GM18505 (cell line): Measurements from ENCODE around the gene PAPPA2.
"Not testable (repeated sequence)": the region's sequence is repeated elsewhere in the genome, so short reads cannot be mapped to it uniquely, and the experiment has no call there.

Experiments used
- ATAC-seq: cut with Tn5 transposase; IDR thresholded peaks from one replicate; pipeline ENCODE4 v1.9.1; 2021; ENCODE audit not compliant: unreplicated experiment
- POLR2A ChIP-seq: IDR thresholded peaks from 4 replicates; pipeline ENCODE4 v1.6.1; 2011; ENCODE audit warnings: borderline replicate concordance; ENCODE audit not compliant: insufficient read depth, insufficient read length; ENCODE audit errors: extremely low read depth

Gene PAPPA2

DNA sequence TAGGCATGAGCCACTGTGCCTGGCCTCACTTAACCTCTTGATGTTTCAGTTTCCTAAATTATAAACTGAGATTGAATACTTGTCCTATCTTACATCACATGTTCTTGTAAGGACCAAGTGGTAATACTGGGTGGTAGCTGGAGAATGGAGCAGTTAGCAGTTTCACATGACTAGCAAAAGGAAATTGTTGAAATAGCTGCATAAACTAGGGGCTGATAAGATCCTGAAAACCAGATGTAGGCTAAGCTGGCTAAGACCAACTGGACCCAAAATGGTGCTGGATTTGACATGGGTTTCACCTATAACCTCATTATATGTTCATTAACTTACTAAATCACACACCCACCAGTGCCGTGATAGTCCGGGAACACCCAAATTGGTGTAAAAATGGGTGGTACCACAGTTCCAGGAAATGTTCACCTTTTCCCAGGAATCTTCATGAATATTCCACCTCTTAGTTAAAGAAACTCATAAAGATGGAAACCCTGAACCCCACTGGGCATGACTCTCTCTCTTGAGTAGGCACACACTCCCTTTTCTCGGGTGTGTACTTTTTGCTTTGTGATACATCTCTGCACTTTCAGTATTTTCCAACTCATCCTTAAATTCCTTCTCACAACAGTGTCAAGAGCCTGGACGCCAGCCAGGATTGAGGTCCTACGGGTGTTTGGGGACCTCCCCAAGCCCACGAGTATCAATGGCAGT lies at the start of gene PAPPA2:
TSS of gene PAPPA2 (plus strand) at position 502 of the 705 bp plus-strand sequence. CDS start 93,148 bp downstream, outside the sequence.
- TF ChIP-seq POLR2A = no peak
- ATAC-seq = no peak

GRCh38 chr1:176416777-176417176 lies 46.2 kb upstream of the PAPPA2 start:
- TF ChIP-seq POLR2A = no peak
- ATAC-seq = no peak

DNA sequence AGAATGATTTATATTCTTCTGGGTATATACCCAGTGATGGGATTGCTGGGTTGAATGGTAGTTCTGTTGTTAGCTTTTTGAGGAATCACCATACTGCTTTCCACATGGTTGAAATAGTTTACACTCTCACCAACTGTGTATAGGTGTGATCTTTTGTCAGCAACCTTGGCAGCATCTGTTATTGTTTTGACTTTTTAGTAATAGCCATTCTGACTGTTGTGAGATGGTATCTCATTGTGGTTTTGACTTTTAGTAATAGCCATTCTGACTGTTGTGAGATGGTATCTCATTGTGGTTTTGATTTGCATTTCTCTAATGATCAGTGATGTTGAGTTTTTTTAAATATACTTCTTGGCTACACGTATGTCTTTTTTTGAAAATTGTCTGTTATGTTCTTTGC lies 43.4 kb upstream of the PAPPA2 start:
- ATAC-seq = not testable (repeated sequence)

GRCh38 chr1:176434234-176434633 lies 28.7 kb upstream of the PAPPA2 start:
- no peak for ATAC-seq
- no peak for TF ChIP-seq POLR2A

- no peak for ATAC-seq
- TF ChIP-seq POLR2A = no peak
Observed at GRCh38 chr1:176436251-176436650, 26.7 kb upstream of the PAPPA2 start.

- no peak for TF ChIP-seq POLR2A
- no peak for ATAC-seq
Observed at GRCh38 chr1:176440176-176440575, 22.8 kb upstream of the PAPPA2 start.

DNA sequence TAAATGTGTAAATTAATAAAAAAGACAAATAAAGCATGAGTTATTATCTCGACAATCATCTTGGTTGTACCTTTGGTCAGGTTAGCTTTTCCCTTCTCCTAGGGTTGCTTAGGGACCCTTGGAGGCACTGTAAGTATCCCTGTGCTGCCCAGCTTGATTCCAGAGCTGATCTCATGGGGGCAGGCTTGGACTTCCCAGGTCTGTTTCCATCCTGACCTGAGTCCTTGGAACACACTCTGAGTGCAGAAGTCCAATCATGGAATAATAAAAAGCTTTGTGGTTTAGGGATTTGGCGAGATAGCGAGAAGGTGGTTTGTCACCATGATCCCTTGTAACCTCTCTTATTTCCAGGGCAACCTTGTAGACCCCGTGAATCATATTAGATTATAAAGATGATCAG lies 18.7 kb upstream of the PAPPA2 start:
- TF ChIP-seq POLR2A = no peak
- no peak for ATAC-seq

DNA sequence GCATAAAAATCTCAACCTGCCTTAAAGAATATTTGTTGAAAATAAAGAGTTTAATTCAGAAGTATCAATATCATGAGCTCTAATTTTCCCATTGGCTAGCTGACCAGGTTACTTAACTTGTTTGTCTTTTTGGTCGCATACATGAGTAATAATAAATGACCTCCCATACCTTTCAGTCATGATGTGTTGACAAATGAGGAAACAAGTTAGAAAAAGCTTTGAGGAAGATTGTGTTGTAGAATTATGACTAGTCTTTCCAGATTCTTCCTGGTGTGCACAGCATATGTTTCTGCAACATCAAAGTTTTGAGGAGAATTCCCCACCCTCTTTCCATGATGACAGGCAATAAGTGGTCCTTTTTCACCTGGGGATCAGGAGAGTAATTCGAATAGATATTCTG lies 17.6 kb upstream of the PAPPA2 start:
- no peak for ATAC-seq
- no peak for TF ChIP-seq POLR2A

DNA sequence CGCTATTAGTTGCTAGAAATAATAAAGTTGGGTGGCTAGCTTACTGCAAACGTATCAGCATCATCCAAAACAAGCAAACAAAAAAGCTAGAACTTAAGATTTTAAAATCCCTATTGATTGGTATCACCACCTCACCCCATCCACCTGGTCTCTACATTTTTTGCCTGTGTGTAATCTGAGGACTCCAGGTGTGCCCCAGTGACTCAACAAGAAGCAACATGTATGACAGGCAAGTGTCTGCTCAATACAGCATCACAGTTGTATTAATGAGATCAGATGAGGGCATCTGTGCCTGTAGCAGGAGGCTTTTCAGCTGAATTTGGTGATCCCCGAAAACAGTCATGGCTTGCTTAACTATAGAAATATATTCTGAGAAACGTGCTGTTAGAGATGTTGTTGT lies 14.6 kb upstream of the PAPPA2 start:
- no peak for ATAC-seq
- no peak for TF ChIP-seq POLR2A

DNA sequence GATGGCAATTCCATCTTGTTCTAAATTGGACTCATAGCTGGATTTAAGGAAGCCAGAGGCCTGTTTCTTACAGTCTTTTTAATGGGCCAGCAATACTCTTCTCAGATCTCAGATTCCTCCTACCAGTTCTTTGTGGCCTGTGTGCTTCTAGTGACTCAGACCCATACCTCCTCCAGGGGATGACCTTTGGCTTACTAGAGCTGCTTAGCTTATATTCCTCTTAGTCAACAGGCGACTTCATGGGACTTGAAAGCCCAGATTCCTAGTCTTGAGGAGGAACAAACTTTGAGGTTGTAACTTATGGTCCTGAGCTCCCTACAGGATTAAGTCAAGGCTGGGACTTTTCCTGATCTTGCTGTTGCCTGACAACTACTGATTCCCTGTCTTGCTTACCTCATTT lies 12.4 kb upstream of the PAPPA2 start:
- no peak for TF ChIP-seq POLR2A
- ATAC-seq = no peak

DNA sequence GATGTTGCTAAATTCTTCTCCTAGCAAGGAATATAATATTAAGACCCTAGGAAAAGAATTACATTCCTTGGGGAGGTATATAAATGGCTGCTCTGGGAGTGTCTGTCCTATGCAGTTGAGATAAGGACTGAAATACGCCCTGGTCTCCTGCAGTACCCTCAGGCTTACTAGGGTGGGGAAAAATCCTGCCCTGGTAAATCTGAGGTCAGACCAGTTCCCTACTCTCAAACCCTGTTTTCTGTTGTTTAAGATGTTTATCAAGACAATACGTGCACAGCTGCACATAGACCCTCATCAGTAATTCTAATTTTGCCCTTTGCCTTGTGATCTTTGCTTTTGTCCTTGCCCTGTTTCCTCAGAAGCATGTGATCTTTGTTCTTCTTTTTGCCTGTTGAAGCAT lies 11.2 kb upstream of the PAPPA2 start:
- ATAC-seq = not testable (repeated sequence)

- no peak for ATAC-seq
- no peak for TF ChIP-seq POLR2A
Observed at GRCh38 chr1:176456795-176457194, 6.2 kb upstream of the PAPPA2 start.

- TF ChIP-seq POLR2A = no peak
- no peak for ATAC-seq
Observed at GRCh38 chr1:176460544-176461336, 2.2 kb upstream of the PAPPA2 start.

DNA sequence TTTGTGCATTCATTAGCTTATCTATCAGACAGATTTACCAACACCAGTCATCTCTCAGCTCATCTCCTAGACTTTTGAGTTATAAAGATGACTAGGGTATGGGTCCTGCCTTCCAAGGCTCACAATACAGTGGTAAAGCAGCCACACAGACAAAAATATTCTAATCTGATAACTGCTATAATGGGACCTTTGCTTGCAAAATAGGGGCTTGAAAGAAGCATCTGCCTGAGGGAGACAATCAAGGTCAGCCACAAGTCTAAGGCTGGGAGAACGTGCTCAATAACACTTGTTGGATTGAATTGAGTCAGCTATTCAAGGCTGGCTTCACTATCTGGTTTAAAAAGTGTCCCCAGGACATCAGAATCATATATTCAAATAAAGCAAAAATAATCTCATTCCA lies 1.4 kb upstream of the PAPPA2 start:
- TF ChIP-seq POLR2A = no peak
- ATAC-seq = no peak
